AG09319 (cell line): ENCODE measurements around the gene TMEM170B.

Experiments
- DNase-seq: peaks from one replicate; pipeline ENCODE4 v3.0.0-alpha.2; 2010; ENCODE audit warnings: low read depth; ENCODE audit errors: extremely low read depth
- CTCF ChIP-seq: IDR thresholded peaks from 2 replicates; pipeline ENCODE4 v1.5.1; 2011; ENCODE audit warnings: low read depth, mild to moderate bottlenecking, inconsistent platforms, low read length, moderate library complexity

Gene TMEM170B

DNA sequence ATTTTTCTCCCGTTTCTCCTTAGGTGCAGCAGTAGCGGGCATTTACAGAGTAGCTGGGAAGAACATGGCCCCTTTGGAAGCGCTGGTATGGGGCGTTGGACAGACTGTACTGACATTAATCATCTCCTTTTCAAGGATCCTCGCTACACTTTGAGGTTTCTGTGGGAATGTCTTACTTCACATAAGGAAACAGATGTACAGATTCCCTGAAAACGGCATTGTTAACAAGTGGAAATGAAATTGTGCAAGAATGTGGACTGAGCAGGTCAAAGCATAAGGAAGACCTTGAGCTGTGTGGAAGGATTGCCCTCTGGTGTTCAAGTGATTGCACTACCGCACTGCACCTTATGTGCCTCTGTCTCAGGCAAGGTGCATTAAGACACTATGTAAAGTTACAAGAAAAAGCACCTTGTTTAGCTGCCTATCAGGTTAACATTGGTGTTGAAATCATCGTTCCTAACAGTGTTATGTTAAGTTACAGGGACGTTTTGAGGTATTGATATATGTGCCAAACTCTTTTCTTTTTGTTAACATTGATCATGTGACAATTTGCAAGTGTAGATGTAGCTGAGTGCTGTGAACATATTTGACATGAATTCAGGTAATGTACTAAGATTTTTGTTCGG lies 38.0 kb downstream of the TMEM170B start:
- peak; percentile 43 for DNase-seq
- TF ChIP-seq CTCF = peak; percentile 97

- TF ChIP-seq CTCF = no peak
- DNase-seq = no peak
These were observed 43.3 kb downstream of the TMEM170B start for GRCh38 chr6:11580686-11581405.

DNA sequence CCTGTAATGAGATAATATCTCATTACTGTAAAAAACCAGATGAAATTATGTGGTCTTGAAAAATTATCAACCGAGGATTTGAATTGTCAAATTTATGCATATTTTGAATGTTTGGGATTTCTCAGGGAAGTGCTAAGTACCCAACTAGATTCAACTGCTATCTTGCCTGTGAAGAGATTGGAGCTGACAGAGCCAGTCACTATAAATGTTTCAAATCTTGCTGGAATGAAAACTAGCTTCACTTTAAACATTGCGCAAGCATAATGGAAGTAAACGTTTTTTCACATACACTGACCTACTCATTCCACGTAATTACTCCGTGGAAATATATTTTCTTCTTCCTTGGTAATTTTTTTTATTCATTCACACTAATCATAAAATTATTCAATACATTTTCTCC lies 46.7 kb downstream of the TMEM170B start:
- no peak for DNase-seq

DNA sequence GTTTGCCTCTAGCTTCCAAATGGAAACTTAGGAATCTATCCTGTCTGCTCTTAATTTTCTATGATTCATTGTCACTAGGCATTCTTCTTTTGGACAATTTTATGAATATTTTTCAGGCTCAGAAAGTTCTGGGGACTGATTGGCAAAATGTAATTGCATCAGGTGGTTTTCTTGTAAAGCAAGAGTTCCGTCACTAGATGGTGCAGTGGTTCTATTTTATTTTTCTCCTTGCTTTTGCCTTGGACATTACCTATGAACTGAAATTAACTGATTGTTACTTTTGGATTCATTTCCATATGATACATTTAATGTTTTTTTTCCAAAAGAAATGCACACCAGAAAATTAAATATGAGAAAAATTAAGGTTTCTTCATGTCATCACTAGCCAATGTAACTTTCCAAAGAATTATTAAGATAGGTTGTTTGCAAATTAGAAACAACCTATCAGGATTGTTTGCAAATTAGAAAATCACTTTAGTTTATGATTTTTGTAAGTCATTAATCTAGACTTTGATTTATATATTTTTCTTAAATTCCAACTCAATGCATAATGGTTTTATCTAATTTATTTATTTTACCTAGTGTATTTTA lies 48.0 kb downstream of the TMEM170B start:
- TF ChIP-seq CTCF = peak; percentile 59
- no peak for DNase-seq

More for the DNA sequence above, 46.7 kb downstream of the TMEM170B start:
- TF ChIP-seq CTCF = no peak

GRCh38 chr6:11586117-11586516 lies 48.6 kb downstream of the TMEM170B start:
- no peak for TF ChIP-seq CTCF

DNA sequence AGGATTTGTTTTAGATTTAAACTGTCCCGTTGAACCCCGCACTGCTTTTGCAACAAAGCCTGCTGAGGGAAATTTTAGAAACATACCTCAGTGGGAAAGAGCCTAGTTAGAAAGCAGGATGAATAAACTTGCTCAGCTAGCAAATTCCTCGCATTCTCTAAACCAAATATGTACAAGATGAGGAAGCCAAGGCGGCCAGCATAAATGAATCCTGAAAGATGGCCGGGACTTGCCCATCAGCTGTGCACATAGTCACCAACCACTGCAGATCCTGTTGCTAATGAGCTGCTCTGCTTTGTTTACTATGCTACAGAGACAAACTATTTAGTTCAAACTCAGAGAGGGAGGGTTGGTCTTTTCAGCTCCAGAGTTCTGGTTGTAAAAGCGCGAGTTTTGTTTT lies 49.0 kb downstream of the TMEM170B start:
- TF ChIP-seq CTCF = no peak
- peak; percentile 80 for DNase-seq

More at GRCh38 chr6:11586117-11586516, 48.6 kb downstream of the TMEM170B start:
- DNase-seq = no peak

DNA sequence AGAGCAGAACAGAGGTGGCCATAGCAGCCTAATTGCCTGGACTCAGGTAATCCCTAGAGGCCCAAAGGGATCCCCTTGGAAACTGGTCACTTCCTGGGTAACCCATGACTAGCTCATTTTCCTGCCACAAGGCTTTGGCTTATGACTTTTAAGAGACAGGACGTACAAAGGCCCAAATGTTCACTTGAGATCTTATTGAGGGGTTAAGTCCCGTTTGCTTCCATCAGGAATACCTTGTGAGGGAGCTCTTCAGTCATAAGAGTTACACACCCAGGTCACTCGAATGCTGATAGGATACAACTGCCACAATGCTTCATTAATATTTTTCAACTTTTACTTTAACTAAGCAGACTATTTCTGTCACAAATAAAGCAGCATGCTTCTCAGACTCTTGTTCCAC lies 51.7 kb downstream of the TMEM170B start:
- TF ChIP-seq CTCF = no peak
- DNase-seq = no peak
